ENCODE data around the gene SMAD3. TPM values are rescaled to one million over a fixed set of nuclear protein-coding genes. Genes with fewer than 3 reads are reported as not detected.

SMAD3 gene
- total and polyA plus RNA-seq, 2 donors (not counting 1 experiment from before 2014, with no cell fraction given): 55.9 to 163 TPM

GRCh38 chr15:67119238-67119846 lies 53.9 kb downstream of the SMAD3 start:
- ChIA-PET POLR2A (interaction anchor here (0.5 to 6.4 kb wide), 7 partner anchors 9 to 228 kb away, joined by 3 to 40 read pairs (median 7); no protein-coding TSS in a partner anchor), CTCF (interaction anchor here (1.1 to 10.5 kb wide), 7 partner anchors 9 to 173 kb away, joined by 3 to 102 read pairs (median 9); partner anchors contain the start of gene SMAD3)
- Mint-ChIP-seq H3K9me3 (ENCODE audit: insufficient read depth) (no peaks in the 10 kb centered on the region), H3K4me1 (peaks cover 93% of the 10 kb centered on the region), H3K4me3 (peak overlapping the region; percentile 20), H3K27me3 (no peaks in the 10 kb centered on the region), H3K27ac (peak overlapping the region; percentile 96)
- Histone ChIP-seq H3K27me3 (replicated peaks in 1 of 4; ENCODE audit: control extremely low read depth in 1 of 4, control insufficient read depth in 3 of 4, insufficient read depth in 4 of 4, low read length in 3 of 4) (no peaks in the 10 kb centered on the region), H3K4me1 (ENCODE audit: control insufficient read depth in 2 of 2, insufficient read depth in 2 of 2, low read length in 2 of 2) (peaks cover 91 to 94% of the 10 kb centered on the region in 2 donors), H3K9ac (ENCODE audit: low read length) (no peak overlapping the region), H3K4me2 (replicated peaks; ENCODE audit: low read depth, low read length, poor library complexity, severe bottlenecking) (peak overlapping the region; percentile 67), H3K36me3 (replicated peaks in 1 of 2; ENCODE audit: control extremely low read depth in 1 of 2, control insufficient read depth in 1 of 2, extremely low read depth in 1 of 2, insufficient read depth in 2 of 2, low read length in 1 of 2) (peaks cover 0 to under 1% of the 10 kb centered on the region in 2 experiments), H3K9me3 (ENCODE audit: control extremely low read depth in 1 of 3, control insufficient read depth in 2 of 3, insufficient read depth in 1 of 3, low read length in 2 of 3) (no peaks in the 10 kb centered on the region), H3K79me2 (ENCODE audit: control insufficient read depth, insufficient read depth, low read length) (peaks cover 100% of the 10 kb centered on the region), H2AFZ (ENCODE audit: insufficient read depth, low read depth, low read length, poor library complexity, severe bottlenecking) (no peak overlapping the region), H3K4me3 (ENCODE audit: control extremely low read depth in 1 of 5, extremely low read depth in 1 of 5, insufficient read depth in 1 of 5, low read depth in 2 of 5, low read length in 4 of 5) (no peak overlapping the region), H3K27ac (ENCODE audit: low read length in 2 of 2) (peak overlapping the region; percentile 8 to 90), H4K20me1 (ENCODE audit: control insufficient read depth, insufficient read depth, low read length, poor library complexity, severe bottlenecking) (no peaks in the 10 kb centered on the region)
- DNase-seq (no peak), ATAC-seq (ENCODE audit: low read depth) (no peak)
- WGBS (ENCODE audit: insufficient coverage): no CpG with 5 or more reads among the region's 6 CpGs
- TF ChIP-seq CTCF (IDR thresholded peaks at IDR 0.05): no peak
- TF ChIP-seq EZH2 (IDR thresholded peaks at IDR 0.05; ENCODE audit: borderline replicate concordance, insufficient read depth, low read depth, low read length, poor library complexity, severe bottlenecking): no peak
- intact Hi-C loops (cut with micrococcal nuclease): no loop called here
